H1 (cell line): ENCODE data around the gene C11orf54. TPM values are rescaled to one million over a fixed set of nuclear protein-coding genes. Genes with fewer than 3 reads are reported as not detected.

ENCODE experiments used
- ATF2 ChIP-seq: IDR thresholded peaks from 2 replicates; pipeline ENCODE4 v1.6.1; 2012; ENCODE audit warnings: low read length, inconsistent platforms
- BACH1 ChIP-seq: IDR thresholded peaks from 2 replicates; pipeline ENCODE4 v1.6.1; 2012; ENCODE audit warnings: low read length, improper control_type of control experiment
- CHD2 ChIP-seq: IDR thresholded peaks from 2 replicates; pipeline ENCODE4 v1.6.1; 2012; ENCODE audit warnings: low read length, improper control_type of control experiment
- CTBP2 ChIP-seq: IDR thresholded peaks from 2 replicates; pipeline ENCODE4 v1.7.0; 2011; ENCODE audit warnings: borderline replicate concordance, mild to moderate bottlenecking, moderate library complexity, mixed read lengths, low read length; ENCODE audit not compliant: insufficient read depth, insufficient read length
- FOSL1 ChIP-seq: IDR thresholded peaks from 2 replicates; pipeline ENCODE4 v1.6.1; 2011; ENCODE audit warnings: mild to moderate bottlenecking, low read depth, low read length, moderate library complexity; ENCODE audit not compliant: insufficient read depth
- KDM1A ChIP-seq: fragments of 200-600, 300-600 bp; sonication (generic); IDR thresholded peaks from 2 replicates; pipeline ENCODE4 v1.7.1; 2016; ENCODE audit warnings: mild to moderate bottlenecking, low read length, borderline replicate concordance
- KDM4A ChIP-seq: IDR thresholded peaks from one replicate; pipeline ENCODE4 v1.7.1; 2012; ENCODE audit warnings: low read depth, mild to moderate bottlenecking, moderate library complexity, low read length, inconsistent platforms; ENCODE audit not compliant: severe bottlenecking
- MAFK ChIP-seq: IDR thresholded peaks from 2 replicates; pipeline ENCODE4 v1.6.1; 2012; ENCODE audit warnings: low read depth, mild to moderate bottlenecking, improper control_type of control experiment, low read length
- NRF1 ChIP-seq: IDR thresholded peaks from 2 replicates; pipeline ENCODE4 v1.6.1; 2011; ENCODE audit warnings: mild to moderate bottlenecking, low read depth, low read length, improper control_type of control experiment
- POLR2AphosphoS5 ChIP-seq: IDR thresholded peaks from 2 replicates; pipeline ENCODE4 v1.6.1; 2011; ENCODE audit warnings: low read depth, low read length
- POU5F1 ChIP-seq: IDR thresholded peaks from 2 replicates; pipeline ENCODE4 v1.6.1; 2011; ENCODE audit warnings: low read depth, mild to moderate bottlenecking, low read length, moderate library complexity
- RBBP5 ChIP-seq: IDR thresholded peaks from 2 replicates; pipeline ENCODE4 v1.7.1; 2012; ENCODE audit warnings: low read depth, mild to moderate bottlenecking, inconsistent platforms, low read length, moderate library complexity, borderline replicate concordance
- RNF2 ChIP-seq: fragments of 200-900, 300-1000 bp; sonication (generic); IDR thresholded peaks from 2 replicates; pipeline ENCODE4 v1.7.1; 2016; ENCODE audit warnings: borderline replicate concordance, low read depth, mild to moderate bottlenecking, antibody characterized with exemption, low read length; ENCODE audit not compliant: poor library complexity, severe bottlenecking; ENCODE audit errors: missing control alignments
- RXRA ChIP-seq: IDR thresholded peaks from 2 replicates; pipeline ENCODE4 v1.6.1; 2011; ENCODE audit warnings: low read depth, mild to moderate bottlenecking, low read length, moderate library complexity; ENCODE audit not compliant: insufficient read depth
- SUZ12 ChIP-seq: fragments of 200-600 bp; sonication (generic); IDR thresholded peaks from 2 replicates; pipeline ENCODE4 v1.6.1; 2012; ENCODE audit warnings: mild to moderate bottlenecking, inconsistent platforms, low read length, moderate library complexity, mixed read lengths
- TAF1 ChIP-seq: IDR thresholded peaks from 2 replicates; pipeline ENCODE4 v1.6.1; 2011; ENCODE audit warnings: mild to moderate bottlenecking, low read depth, low read length
- TEAD4 ChIP-seq: IDR thresholded peaks from 2 replicates; pipeline ENCODE4 v1.6.1; 2012; ENCODE audit warnings: low read depth, low read length, inconsistent platforms, mixed read lengths
- ZNF274 ChIP-seq: IDR thresholded peaks from 2 replicates; pipeline ENCODE4 v1.7.0; 2012; ENCODE audit warnings: low read length, borderline replicate concordance; ENCODE audit errors: extremely low read depth
- polyA plus RNA-seq, 7 experiments: library from polyadenylated mRNA; depleted of rRNA in 3 of 7; stranded (reverse) in 5 of 7; unstranded in 2 of 7; fragments of >200 nt in 5 of 7; fragments of 200-250 nt in 2 of 7; gene quantifications; 1 replicate in 5 of 7; 2 replicates in 1 of 7; 4 replicates in 1 of 7; pipeline versions ENCODE4 v1.2.1 to v1.2.3, GENCODE V29; 2011 to 2013; ENCODE audit warnings: missing spikeins in 2 of 7, mixed read lengths in 2 of 7
- total RNA-seq: library from RNA; stranded (reverse); fragmentation: NEBNext Ultra II Directional; extraction: Animal tissue kit (Norgen Biotek cat#: 25700); gene quantifications from 2 replicates; pipeline ENCODE4 v1.2.1, GENCODE V29; 2021
- TF ChIP-seq, protein P1 (sequence below): IDR thresholded peaks from 2 replicates; pipeline ENCODE4 v1.6.1; 2012; ENCODE audit warnings: inconsistent platforms

The C11orf54 gene
- total and polyA plus RNA-seq, 2 of the 8 experiments (the other 6 are each of a cell fraction or from before 2014, with no cell fraction given), result 14.7 to 24.5 TPM

GRCh38 chr11:93741094-93741881 is at the start of gene C11orf54, which contains the start of gene TAF1D (continued):
- TF ChIP-seq KDM4A (peak; percentile 18), ZNF274 (no peak), TAF1 (peak; percentile 99), CTBP2 (no peak), TEAD4 (no peak), NRF1 (no peak), POLR2AphosphoS5 (peak; percentile 99), ATF2 (no peak; the same call in 1 of the 2 replicates), KDM1A (0 out of 2 replicates have a peak, but pooled peaks have one; percentile 40), BACH1 (peak; percentile 93), CHD2 (peak; percentile 95), RBBP5 (peak; percentile 77), RNF2 (no peak), MAFK (no peak), SUZ12 (0 out of 2 replicates have a peak, but pooled peaks have one; percentile 27), FOSL1 (no peak), POU5F1 (no peak), RXRA (no peak)
- TF ChIP-seq, protein P1, sequence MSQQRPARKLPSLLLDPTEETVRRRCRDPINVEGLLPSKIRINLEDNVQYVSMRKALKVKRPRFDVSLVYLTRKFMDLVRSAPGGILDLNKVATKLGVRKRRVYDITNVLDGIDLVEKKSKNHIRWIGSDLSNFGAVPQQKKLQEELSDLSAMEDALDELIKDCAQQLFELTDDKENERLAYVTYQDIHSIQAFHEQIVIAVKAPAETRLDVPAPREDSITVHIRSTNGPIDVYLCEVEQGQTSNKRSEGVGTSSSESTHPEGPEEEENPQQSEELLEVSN, result no peak
